Testis (tissue), 2 donors: ENCODE data around the gene GPR62.

Experiments used
- CTCF ChIP-seq, 3 experiments: fragments of 450-650 bp in 2 of 3; fragments of 200-600 bp in 1 of 3; sonication (generic) in 1 of 3; IDR thresholded peaks; one replicate each; pipeline ENCODE4 v1.5.1; 2016 to 2019; ENCODE audit warnings: antibody characterized with exemption in 3 of 3, mild to moderate bottlenecking in 2 of 3, moderate library complexity in 1 of 3
- POLR2A ChIP-seq: fragments of 450-650 bp; IDR thresholded peaks from one replicate; pipeline ENCODE4 v1.6.1; 2017; ENCODE audit warnings: antibody characterized with exemption, mild to moderate bottlenecking, moderate library complexity

GRCh38 chr3:51954105-51954504 lies 1.1 kb upstream of the GPR62 start:
- TF ChIP-seq CTCF (IDR thresholded peaks at IDR 0.05) (no peak), POLR2A (no peak)
